MM.1S (cell line): ENCODE measurements around the gene PYGO2.
A peak's percentile ranks its signal among the peaks of the same experiment; 100 is the strongest.

ENCODE experiments used
- DNase-seq: peaks from one replicate; pipeline ENCODE4 v3.0.0-alpha.2; 2015
- H2AFZ ChIP-seq: fragments of 300-600 bp; sonication (generic); 2 replicates; pipeline ENCODE4 v1.6.0; 2016; ENCODE audit warnings: antibody characterized with exemption, low read length
- H3F3A ChIP-seq: fragments of 300-600 bp; sonication (generic); 2 replicates; pipeline ENCODE4 v1.6.1; 2016; ENCODE audit warnings: mild to moderate bottlenecking, antibody characterized with exemption, low read length, moderate library complexity, mixed read lengths; ENCODE audit not compliant: insufficient read depth
- H3K27ac ChIP-seq: fragments of 300-600 bp; sonication (generic); 2 replicates; pipeline ENCODE4 v1.5.1; 2016; ENCODE audit warnings: mild to moderate bottlenecking, low read length
- H3K27me3 ChIP-seq: fragments of 300-600 bp; sonication (generic); replicated peaks from 2 replicates; pipeline ENCODE4 v1.6.0; 2016; ENCODE audit warnings: low read length; ENCODE audit not compliant: insufficient read depth
- H3K36me3 ChIP-seq: fragments of 300-600 bp; sonication (generic); replicated peaks from 2 replicates; pipeline ENCODE4 v1.6.1; 2016; ENCODE audit warnings: mild to moderate bottlenecking, low read length, mixed read lengths; ENCODE audit not compliant: insufficient read depth
- H3K4me1 ChIP-seq: fragments of 300-600 bp; sonication (generic); 2 replicates; pipeline ENCODE4 v1.6.1; 2016; ENCODE audit warnings: low read length, mixed read lengths
- H3K4me2 ChIP-seq: fragments of 300-600 bp; sonication (generic); 2 replicates; pipeline ENCODE4 v1.6.0; 2016; ENCODE audit warnings: low read depth, low read length
- H3K4me3 ChIP-seq: fragments of 300-600 bp; sonication (generic); 2 replicates; pipeline ENCODE4 v1.5.1; 2016; ENCODE audit warnings: low read length, mixed read lengths
- H3K79me2 ChIP-seq: fragments of 300-600 bp; sonication (generic); 2 replicates; pipeline ENCODE4 v1.6.1; 2016; ENCODE audit warnings: mixed run types, low read length, mixed read lengths
- H3K9ac ChIP-seq: fragments of 300-600 bp; sonication (generic); 2 replicates; pipeline ENCODE4 v1.6.1; 2016; ENCODE audit warnings: low read length, mixed read lengths
- H3K9me2 ChIP-seq: fragments of 300-600 bp; sonication (generic); replicated peaks from 2 replicates; pipeline ENCODE4 v1.6.1; 2016; ENCODE audit warnings: mild to moderate bottlenecking, low read length, mixed read lengths; ENCODE audit not compliant: insufficient read depth
- H3K9me3 ChIP-seq: fragments of 300-600 bp; sonication (generic); replicated peaks from 2 replicates; pipeline ENCODE4 v1.6.1; 2016; ENCODE audit warnings: mild to moderate bottlenecking, low read length, mixed read lengths; ENCODE audit not compliant: insufficient read depth
- H4K20me1 ChIP-seq: fragments of 300-600 bp; sonication (generic); 2 replicates; pipeline ENCODE4 v1.6.1; 2016; ENCODE audit warnings: mild to moderate bottlenecking, low read length, moderate library complexity, mixed read lengths; ENCODE audit not compliant: insufficient read depth
- EZH2 ChIP-seq: fragments of 300-600 bp; sonication (generic); optimal IDR thresholded peaks from 2 replicates; pipeline ENCODE3; 2017; ENCODE audit warnings: low read depth, mild to moderate bottlenecking, antibody characterized with exemption, low read length, mixed read lengths
- EZH2phosphoT487 ChIP-seq: fragments of 300-600 bp; sonication (generic); IDR thresholded peaks from 2 replicates; pipeline ENCODE4 v1.6.1; 2018; ENCODE audit warnings: antibody characterized with exemption, low read length
- TF ChIP-seq, protein P1 (sequence below): fragments of 300-600 bp; sonication (generic); IDR thresholded peaks from 2 replicates; pipeline ENCODE4 v1.5.1; 2016; ENCODE audit warnings: antibody characterized with exemption, low read length, mixed read lengths

PYGO2 gene

DNA sequence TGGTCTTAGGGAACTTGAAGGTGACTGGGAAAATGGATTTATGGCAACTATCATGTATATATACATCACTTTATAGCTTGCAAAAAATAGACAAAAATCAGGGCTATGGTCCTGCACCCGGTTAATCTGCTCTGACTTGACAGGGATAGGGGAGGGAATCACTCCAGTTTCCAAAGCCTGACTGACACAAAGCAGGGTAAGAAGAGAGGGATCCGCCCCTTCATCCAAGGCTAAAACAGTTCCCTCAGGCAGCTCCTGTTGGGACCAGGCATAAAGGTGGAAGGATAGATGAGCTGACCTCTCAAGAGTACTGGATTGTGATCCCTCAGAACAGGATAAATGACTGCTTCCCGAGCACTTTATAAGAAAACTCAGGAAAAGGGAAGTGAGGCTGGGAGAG, 7.0 kb downstream of the PYGO2 start:
- H3K79me2 ChIP-seq = peaks cover 71% of the 10 kb centered on the region
- no peaks in the 10 kb centered on the region for H4K20me1 ChIP-seq
- H3F3A ChIP-seq = peaks cover 84% of the 10 kb centered on the region
- no peaks in the 10 kb centered on the region for H3K9me3 ChIP-seq
- DNase-seq = no peak
- H3K9ac ChIP-seq = peak overlapping the region; percentile 92
- peaks cover 40% of the 10 kb centered on the region for H3K4me1 ChIP-seq
- H3K36me3 ChIP-seq = 0 out of 2 replicates have a peak, but pooled peaks cover 8% of the 10 kb centered on the region
- no peaks in the 10 kb centered on the region for H3K9me2 ChIP-seq
- H3K4me2 ChIP-seq = peak overlapping the region; percentile 90
- no peaks in the 10 kb centered on the region for H3K27me3 ChIP-seq
- peak overlapping the region; percentile 80 for H3K4me3 ChIP-seq
- H3K27ac ChIP-seq = peak overlapping the region; percentile 95
- TF ChIP-seq, protein P1, sequence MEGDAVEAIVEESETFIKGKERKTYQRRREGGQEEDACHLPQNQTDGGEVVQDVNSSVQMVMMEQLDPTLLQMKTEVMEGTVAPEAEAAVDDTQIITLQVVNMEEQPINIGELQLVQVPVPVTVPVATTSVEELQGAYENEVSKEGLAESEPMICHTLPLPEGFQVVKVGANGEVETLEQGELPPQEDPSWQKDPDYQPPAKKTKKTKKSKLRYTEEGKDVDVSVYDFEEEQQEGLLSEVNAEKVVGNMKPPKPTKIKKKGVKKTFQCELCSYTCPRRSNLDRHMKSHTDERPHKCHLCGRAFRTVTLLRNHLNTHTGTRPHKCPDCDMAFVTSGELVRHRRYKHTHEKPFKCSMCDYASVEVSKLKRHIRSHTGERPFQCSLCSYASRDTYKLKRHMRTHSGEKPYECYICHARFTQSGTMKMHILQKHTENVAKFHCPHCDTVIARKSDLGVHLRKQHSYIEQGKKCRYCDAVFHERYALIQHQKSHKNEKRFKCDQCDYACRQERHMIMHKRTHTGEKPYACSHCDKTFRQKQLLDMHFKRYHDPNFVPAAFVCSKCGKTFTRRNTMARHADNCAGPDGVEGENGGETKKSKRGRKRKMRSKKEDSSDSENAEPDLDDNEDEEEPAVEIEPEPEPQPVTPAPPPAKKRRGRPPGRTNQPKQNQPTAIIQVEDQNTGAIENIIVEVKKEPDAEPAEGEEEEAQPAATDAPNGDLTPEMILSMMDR = no peak
- TF ChIP-seq EZH2phosphoT487 (no peak), EZH2 (no peak)
- no peak overlapping the region for H2AFZ ChIP-seq

DNA sequence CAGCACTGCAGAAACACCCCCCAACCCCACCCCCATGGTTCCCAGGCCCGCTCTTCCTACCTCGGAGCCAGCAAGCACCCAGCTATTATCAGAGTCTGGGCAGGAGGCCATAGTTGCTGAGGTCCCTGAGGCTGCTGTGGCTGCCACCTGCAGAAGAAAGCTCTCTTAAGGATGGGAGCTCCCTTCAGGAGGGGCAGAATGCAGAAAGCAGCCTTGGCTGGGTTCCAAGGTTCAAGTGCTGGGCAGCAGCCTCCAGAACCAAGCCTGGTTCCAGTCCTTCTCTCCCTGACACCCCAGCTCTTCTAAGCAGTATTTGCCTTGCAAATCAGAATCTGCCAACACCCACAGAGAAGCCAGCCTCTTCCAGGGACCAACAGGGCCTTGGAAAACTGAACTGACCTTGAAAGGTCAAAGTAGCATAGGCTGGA, 8.0 kb downstream of the PYGO2 start:
- Histone ChIP-seq H3K9me3 (no peaks in the 10 kb centered on the region), H3F3A (peaks cover 83% of the 10 kb centered on the region), H3K9me2 (no peaks in the 10 kb centered on the region), H3K9ac (peak overlapping the region; percentile 92), H3K27me3 (no peaks in the 10 kb centered on the region), H3K4me2 (peak overlapping the region; percentile 90), H3K4me1 (peaks cover 43% of the 10 kb centered on the region), H3K79me2 (peaks cover 70% of the 10 kb centered on the region), H2AFZ (no peak overlapping the region), H3K36me3 (0 out of 2 replicates have a peak, but pooled peaks cover 7% of the 10 kb centered on the region), H3K27ac (peak overlapping the region; percentile 95), H4K20me1 (no peaks in the 10 kb centered on the region), H3K4me3 (peak overlapping the region; percentile 80)
- peak; percentile 67 for DNase-seq
- TF ChIP-seq, protein P1 = no peak
- TF ChIP-seq EZH2 (no peak), EZH2phosphoT487 (no peak)

DNA sequence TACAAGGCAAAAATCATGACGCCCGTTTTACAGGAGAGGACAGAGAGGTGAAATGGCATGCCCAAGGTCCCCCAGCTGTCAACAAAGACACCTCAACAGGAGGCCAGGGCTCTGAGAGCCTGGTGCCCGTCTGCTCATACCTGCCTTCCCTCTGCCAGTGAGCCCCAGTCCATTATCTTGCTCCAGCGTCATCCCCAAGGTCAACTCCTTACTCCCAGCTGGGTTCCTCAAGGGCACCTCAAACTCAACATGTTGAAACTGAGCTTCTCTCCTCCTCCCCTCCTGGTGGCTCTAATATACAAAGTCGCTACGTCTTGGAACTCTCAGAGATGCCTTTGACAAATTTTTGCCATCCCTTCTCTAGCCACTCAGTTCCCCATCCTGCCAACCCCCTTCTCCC, 8.9 kb downstream of the PYGO2 start:
- Histone ChIP-seq H3F3A (peaks cover 83% of the 10 kb centered on the region), H3K27me3 (no peaks in the 10 kb centered on the region), H3K79me2 (peaks cover 70% of the 10 kb centered on the region), H3K4me2 (peak overlapping the region; percentile 90), H3K36me3 (0 out of 2 replicates have a peak, but pooled peaks cover 5% of the 10 kb centered on the region), H3K9ac (peak overlapping the region; percentile 92), H4K20me1 (no peaks in the 10 kb centered on the region), H2AFZ (no peak overlapping the region), H3K27ac (peak overlapping the region; percentile 95), H3K4me3 (peak overlapping the region; percentile 80), H3K4me1 (peaks cover 52% of the 10 kb centered on the region), H3K9me2 (no peaks in the 10 kb centered on the region), H3K9me3 (no peaks in the 10 kb centered on the region)
- peak; percentile 44 for DNase-seq
- no peak for TF ChIP-seq EZH2phosphoT487
- no peak for TF ChIP-seq EZH2
- TF ChIP-seq, protein P1 = no peak
